GM03348 (cell line): ENCODE results near the gene LMNB1.

Source experiments
- DNase-seq: peaks from one replicate; pipeline ENCODE4 v3.0.0; 2012; ENCODE audit warnings: low spot score

The LMNB1 gene

GRCh38 chr5:126855266-126855665 lies 78.3 kb downstream of the LMNB1 start:
- DNase-seq, result no peak

DNA sequence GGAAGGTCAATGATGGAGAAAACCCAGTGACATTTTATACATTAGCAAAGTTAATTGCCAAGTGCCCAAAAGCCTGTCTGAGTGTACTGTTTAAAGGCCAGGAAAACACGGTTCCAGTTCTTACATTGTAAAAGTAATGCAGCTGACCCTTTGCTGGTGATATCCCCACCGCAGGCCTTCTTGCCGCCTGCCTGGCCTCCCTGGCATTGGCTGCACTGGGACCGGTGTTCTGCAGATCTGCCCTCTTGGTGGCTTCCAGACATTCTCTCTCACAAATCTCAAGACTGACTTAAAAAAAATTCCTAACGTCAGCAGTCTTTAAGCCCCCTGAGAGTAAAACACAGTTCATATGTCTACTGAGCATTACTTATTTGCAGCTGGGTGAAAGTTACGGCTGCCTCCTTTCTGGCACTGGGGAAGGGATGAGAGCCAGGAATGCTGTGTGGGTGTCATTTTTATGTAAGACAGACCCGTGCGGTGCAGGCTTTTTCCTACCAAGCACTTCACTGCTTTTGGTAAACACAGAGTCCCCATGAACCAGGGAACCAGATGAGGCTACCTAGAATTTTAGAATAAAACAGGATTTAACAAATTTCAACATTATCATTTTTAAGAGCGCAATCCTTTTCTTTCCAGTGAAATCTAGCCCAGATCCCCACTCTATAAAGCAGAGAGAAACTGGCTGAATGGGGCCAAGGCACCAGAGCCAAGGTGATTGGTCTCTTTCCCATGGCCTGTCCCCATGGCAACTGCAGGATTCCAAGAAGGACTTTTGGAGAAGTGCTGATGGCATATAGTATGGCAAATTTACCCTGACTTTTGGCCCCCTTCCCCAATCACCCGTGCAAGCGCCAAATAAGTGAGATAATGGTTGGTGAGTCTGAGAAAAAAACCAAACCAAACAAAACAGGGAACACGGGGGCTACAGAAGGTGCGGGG lies 80.8 kb downstream of the LMNB1 start:
- peak; percentile 50 for DNase-seq

- no peak for DNase-seq
These were observed 81.5 kb downstream of the LMNB1 start for GRCh38 chr5:126858441-126858840.

- DNase-seq, result no peak
These were observed 86.5 kb downstream of the LMNB1 start for GRCh38 chr5:126863402-126863801.

DNA sequence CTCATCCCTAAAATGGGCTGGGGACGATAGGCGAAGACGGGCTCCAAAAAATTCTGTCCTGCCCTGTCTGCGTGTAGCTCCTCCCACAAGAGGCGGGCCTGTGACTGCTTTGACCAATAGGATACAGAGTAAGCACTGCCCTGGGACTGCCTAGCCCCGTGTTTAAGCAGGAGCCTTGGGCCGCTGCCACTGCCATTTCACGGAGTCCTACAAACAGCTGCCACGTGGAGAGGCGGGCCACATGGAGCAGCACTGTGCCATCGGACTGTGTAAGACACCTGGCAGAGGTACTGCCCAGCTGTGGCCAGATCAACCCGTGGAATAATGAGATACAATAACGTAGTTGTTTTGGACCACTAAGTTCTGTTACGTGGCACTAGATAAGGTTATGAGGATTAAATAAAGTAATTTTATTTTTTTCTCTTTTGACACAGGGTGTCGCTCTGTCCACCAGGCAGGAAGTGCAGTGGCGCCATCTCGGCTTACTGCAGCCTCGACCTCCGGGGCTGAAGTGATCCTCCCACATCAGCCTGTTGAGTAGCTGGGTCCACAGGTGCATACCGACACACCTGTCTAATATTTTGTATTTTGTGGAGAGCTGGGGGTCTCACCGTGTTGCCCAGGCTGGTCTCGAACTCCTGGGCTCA lies 87.2 kb downstream of the LMNB1 start:
- DNase-seq, result no peak

GRCh38 chr5:126865299-126865698 lies 88.4 kb downstream of the LMNB1 start:
- peak; percentile 86 for DNase-seq

- DNase-seq, result no peak
These were observed 90.1 kb downstream of the LMNB1 start for GRCh38 chr5:126866851-126867636.

- no peak for DNase-seq
These were observed 91.5 kb downstream of the LMNB1 start for GRCh38 chr5:126868338-126869004.

DNA sequence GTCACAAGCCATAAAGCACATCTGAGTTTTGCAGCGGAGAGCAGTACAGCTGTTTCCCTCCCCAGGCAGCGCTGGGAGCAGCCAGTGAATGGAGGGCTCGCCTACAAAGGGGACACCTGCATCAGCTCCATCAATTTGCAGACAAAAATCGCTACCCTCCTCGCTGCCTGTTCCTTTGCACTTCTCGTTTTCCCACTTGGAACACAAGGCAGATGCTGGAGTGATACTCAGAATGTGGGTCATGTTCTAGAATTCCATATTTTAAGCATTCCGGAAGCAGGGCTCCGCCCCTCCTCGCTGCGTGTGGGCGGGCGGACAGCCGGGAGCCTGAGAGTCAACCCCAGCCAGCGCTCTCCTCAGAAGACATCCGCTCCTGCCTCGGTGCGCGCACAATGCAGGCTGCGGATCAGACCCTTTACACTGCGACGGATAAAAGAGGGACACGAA lies 92.1 kb downstream of the LMNB1 start:
- DNase-seq, result peak; percentile 84

- no peak for DNase-seq
These were observed 94.5 kb downstream of the LMNB1 start for GRCh38 chr5:126871441-126871840.

DNA sequence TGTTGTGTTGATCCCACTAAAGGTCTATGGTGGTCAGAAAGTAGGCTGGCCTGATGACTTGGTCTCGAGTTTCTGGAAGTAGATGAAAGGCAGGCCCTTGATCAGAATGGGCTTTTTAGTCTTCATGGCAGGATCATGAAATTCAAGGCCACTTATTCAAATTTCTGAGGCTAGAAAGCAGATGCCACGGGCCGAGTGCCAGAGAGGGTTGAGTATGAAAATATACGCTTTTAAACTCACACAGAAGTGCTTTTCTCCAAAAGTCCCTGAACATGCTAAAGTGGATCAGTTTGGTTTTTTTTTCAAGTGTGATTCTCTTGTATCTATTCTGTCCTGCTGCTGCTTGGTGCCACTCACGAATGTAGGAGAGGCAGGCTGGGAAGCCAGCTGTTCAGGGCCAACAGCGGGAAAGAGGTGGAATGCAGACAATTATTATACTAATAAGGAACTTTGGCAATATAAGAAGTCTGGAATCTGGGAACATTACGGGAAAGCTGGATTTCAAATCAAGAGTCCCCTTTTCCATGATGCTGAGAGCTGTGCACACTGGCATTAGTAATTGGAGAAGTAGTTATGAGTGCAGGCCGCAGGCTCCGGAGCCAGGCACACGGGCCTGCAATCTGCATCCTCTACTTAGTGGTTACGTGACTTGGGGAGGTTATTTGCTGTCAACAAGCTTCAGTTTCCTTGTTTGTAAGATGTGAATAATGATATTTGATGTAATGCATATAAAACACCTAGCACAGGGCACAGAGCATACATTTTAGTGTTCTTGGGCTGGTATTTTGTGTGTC lies 95.8 kb downstream of the LMNB1 start:
- no peak for DNase-seq

GRCh38 chr5:126875303-126875785 lies 98.4 kb downstream of the LMNB1 start:
- DNase-seq, result no peak

DNA sequence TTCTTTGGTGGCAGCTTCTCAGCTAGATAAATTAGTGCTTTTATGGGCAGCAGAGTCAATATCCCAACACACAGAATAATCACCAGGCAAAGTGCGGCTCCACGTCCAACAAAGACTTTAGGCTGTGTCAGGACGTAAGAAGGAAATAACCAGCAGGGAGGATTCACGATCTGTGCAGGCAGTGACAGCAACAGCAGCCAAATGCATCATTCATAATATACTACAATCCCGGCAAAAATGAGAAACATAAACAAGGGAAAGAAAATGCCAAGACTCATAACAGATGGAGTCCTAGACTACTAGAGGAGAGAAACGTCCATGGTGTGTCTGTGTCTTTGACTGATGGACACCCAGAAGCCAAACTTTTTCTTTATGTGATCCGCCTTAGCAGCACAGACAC lies 100.7 kb downstream of the LMNB1 start:
- DNase-seq, result no peak

- no peak for DNase-seq
These were observed 101.1 kb downstream of the LMNB1 start for GRCh38 chr5:126878085-126878484.

- DNase-seq, result no peak
These were observed 101.7 kb downstream of the LMNB1 start for GRCh38 chr5:126878634-126879033.

DNA sequence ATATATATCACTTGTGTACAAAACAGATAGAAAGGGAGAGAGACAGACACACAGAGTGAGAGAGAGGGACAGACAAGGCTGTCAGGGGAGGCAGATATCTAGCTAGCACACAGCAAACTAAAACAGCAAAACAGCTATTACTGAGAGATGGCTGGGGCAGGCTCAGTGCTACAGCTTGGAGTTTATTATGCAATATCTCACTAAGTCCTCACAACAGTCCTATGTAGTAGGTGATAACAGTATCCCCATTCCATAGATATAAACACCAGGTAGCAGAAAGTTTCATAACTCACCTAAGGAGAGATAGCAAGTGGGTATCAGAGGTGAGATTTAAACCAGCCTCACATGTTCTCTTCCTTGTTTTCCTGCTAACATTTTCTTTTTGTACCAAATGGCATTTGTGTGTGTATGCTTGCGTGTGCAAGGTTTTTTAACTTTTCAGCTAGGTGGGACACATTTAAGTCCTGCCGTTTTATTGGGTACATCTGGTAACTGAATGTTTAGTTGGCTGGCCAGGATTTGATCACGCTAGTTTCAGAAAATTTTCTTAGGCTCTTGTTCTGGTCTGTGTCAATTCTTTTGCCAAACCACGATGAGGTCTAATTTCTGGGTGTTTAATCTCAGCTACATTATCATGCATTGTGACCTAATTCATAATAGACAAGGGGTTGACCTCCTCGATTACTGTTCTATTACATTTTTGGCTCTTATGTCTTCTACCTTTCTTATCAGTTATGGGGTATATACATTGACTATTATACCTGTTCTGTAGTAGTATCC lies 105.1 kb downstream of the LMNB1 start:
- DNase-seq, result no peak

- no peak for DNase-seq
These were observed 106.8 kb downstream of the LMNB1 start for GRCh38 chr5:126883564-126884245.

- peak; percentile 62 for DNase-seq
These were observed 107.4 kb downstream of the LMNB1 start for GRCh38 chr5:126884269-126884819.
